HG03354 (cell line): Measurements from ENCODE around the gene UNC13D.
A peak's percentile ranks its signal among the peaks of the same experiment; 100 is the strongest.
"Not testable (repeated sequence)": the region's sequence is repeated elsewhere in the genome, so short reads cannot be mapped to it uniquely, and the experiment has no call there.

Experiments used
- ATAC-seq: cut with Tn5 transposase; IDR thresholded peaks from one replicate; pipeline ENCODE4 v1.9.1; 2021; ENCODE audit warnings: mild to moderate bottlenecking; ENCODE audit not compliant: unreplicated experiment, poor library complexity, severe bottlenecking

Gene UNC13D

GRCh38 chr17:75843577-75844529, at the start of gene UNC13D:
TSS of gene UNC13D (minus strand) at chr17:75844404. CDS start at chr17:75844337, 67 bp downstream.
- no peak for ATAC-seq

GRCh38 chr17:75893305-75894048, 49.3 kb upstream of the UNC13D start:
- ATAC-seq, result no peak

- ATAC-seq, result no peak
These were observed 48.5 kb upstream of the UNC13D start for GRCh38 chr17:75892556-75893224.

GRCh38 chr17:75891605-75892555, 47.7 kb upstream of the UNC13D start:
- no peak for ATAC-seq

- no peak for ATAC-seq
These were observed 46.9 kb upstream of the UNC13D start for GRCh38 chr17:75891022-75891604.

- ATAC-seq, result no peak
These were observed 45.2 kb upstream of the UNC13D start for GRCh38 chr17:75889454-75889853.

GRCh38 chr17:75888484-75888883, 44.3 kb upstream of the UNC13D start:
- ATAC-seq, result no peak

- not testable (repeated sequence) for ATAC-seq
These were observed 41.7 kb upstream of the UNC13D start for GRCh38 chr17:75885860-75886259.

- ATAC-seq, result no peak
These were observed 41.2 kb upstream of the UNC13D start for GRCh38 chr17:75885431-75885830.

GRCh38 chr17:75881678-75882454, 37.7 kb upstream of the UNC13D start:
- ATAC-seq, result no peak

GRCh38 chr17:75880266-75880665, 36.1 kb upstream of the UNC13D start:
- ATAC-seq, result no peak

GRCh38 chr17:75878174-75878998, 34.2 kb upstream of the UNC13D start, which contains the start of gene TRIM47:
TSS of gene TRIM47 (minus strand) at chr17:75878581. CDS start at chr17:75878548, 33 bp downstream.
- no peak for ATAC-seq

GRCh38 chr17:75877752-75878173, 33.6 kb upstream of the UNC13D start:
- peak; percentile 57 for ATAC-seq

- no peak for ATAC-seq
These were observed 32.9 kb upstream of the UNC13D start for GRCh38 chr17:75876938-75877751.

GRCh38 chr17:75876190-75876937, 32.2 kb upstream of the UNC13D start:
- ATAC-seq, result no peak

- no peak for ATAC-seq
These were observed 31.7 kb upstream of the UNC13D start for GRCh38 chr17:75875940-75876189.
